ENCODE results near the gene SLC25A36.

SLC25A36 gene

DNA sequence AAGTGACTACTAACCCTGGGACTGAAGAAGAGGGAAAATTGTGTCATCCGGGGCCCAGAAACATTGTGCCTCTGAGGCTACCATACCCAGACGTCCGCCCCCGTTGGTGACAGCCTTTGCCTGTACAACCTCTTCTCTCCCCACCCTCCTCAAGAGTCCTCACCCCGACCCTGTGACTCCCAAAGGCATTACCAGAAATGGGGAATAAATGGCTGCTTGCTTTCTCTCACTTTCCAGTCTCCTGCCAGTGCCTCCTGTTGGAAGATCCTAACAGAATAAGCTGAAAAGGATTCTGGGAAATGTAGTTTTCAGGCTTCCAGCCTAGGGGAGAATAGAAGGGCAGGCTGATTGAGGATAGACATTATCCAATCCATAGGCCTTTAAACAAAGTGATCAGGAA lies 30.8 kb upstream of the SLC25A36 start:
- H3K4me2 ChIP-seq (ENCODE audit: low read depth, low read length, poor library complexity, severe bottlenecking): no peak overlapping the region
- H3F3A ChIP-seq (ENCODE audit: low read depth): no peaks in the 10 kb centered on the region
- TF ChIP-seq EZH2phosphoT487 (IDR thresholded peaks at IDR 0.05; ENCODE audit: borderline replicate concordance): no peak
- TF ChIP-seq, protein P1, sequence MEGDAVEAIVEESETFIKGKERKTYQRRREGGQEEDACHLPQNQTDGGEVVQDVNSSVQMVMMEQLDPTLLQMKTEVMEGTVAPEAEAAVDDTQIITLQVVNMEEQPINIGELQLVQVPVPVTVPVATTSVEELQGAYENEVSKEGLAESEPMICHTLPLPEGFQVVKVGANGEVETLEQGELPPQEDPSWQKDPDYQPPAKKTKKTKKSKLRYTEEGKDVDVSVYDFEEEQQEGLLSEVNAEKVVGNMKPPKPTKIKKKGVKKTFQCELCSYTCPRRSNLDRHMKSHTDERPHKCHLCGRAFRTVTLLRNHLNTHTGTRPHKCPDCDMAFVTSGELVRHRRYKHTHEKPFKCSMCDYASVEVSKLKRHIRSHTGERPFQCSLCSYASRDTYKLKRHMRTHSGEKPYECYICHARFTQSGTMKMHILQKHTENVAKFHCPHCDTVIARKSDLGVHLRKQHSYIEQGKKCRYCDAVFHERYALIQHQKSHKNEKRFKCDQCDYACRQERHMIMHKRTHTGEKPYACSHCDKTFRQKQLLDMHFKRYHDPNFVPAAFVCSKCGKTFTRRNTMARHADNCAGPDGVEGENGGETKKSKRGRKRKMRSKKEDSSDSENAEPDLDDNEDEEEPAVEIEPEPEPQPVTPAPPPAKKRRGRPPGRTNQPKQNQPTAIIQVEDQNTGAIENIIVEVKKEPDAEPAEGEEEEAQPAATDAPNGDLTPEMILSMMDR (conservative IDR thresholded peaks at IDR 0.05; ENCODE audit: low read length): no peak
- H3K9me3 ChIP-seq (ENCODE audit: insufficient read depth, low read depth, low read length): no peaks in the 10 kb centered on the region
- no peak overlapping the region for H3K4me3 ChIP-seq (ENCODE audit: low read length, poor library complexity, severe bottlenecking)
- no peaks in the 10 kb centered on the region for H4K20me1 ChIP-seq (ENCODE audit: insufficient read depth, low read length, poor library complexity, severe bottlenecking)
- no peak overlapping the region for H3K9ac ChIP-seq (ENCODE audit: low read depth, low read length, poor library complexity, severe bottlenecking)
- H2AFZ ChIP-seq (ENCODE audit: low read length): no peak overlapping the region
- no peaks in the 10 kb centered on the region for H3K36me3 ChIP-seq (ENCODE audit: insufficient read depth, low read length)
- H3K9me2 ChIP-seq (replicated peaks; ENCODE audit: low read depth, low read length): no peaks in the 10 kb centered on the region
- no peaks in the 10 kb centered on the region for H3K79me2 ChIP-seq (ENCODE audit: insufficient read depth, low read length)
- H3K27me3 ChIP-seq (ENCODE audit: insufficient read depth, low read length, poor library complexity, severe bottlenecking): no peaks in the 10 kb centered on the region
- H3K4me1 ChIP-seq (ENCODE audit: insufficient read depth, low read length, poor library complexity, severe bottlenecking): peaks cover 4% of the 10 kb centered on the region

DNA sequence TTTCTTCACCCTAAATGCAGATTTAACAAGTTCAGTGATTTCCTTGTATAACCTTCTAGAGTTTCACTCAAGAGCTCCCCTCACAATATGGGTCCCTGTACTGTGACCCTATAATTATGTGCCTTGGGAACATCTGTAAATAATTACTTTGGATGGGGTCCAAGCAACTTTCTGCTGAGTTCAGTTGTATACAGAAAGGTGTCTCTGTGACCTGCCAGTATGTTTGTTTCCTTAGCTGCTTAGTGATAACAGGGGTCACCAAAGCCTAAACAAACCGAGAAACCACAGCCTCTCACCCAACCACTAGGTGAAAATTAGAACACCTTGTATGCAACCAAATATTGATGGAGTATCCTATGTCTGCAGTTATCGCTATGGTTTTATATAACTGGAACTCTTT lies 29.8 kb upstream of the SLC25A36 start:
- Histone ChIP-seq H3K4me3 (ENCODE audit: low read length, poor library complexity, severe bottlenecking) (no peak overlapping the region), H3K4me1 (ENCODE audit: insufficient read depth, low read length, poor library complexity, severe bottlenecking) (peaks cover 4% of the 10 kb centered on the region), H3K9me3 (ENCODE audit: insufficient read depth, low read depth, low read length) (no peaks in the 10 kb centered on the region), H3K27me3 (ENCODE audit: insufficient read depth, low read length, poor library complexity, severe bottlenecking) (no peaks in the 10 kb centered on the region), H4K20me1 (ENCODE audit: insufficient read depth, low read length, poor library complexity, severe bottlenecking) (no peaks in the 10 kb centered on the region), H3F3A (ENCODE audit: low read depth) (no peaks in the 10 kb centered on the region), H3K9ac (ENCODE audit: low read depth, low read length, poor library complexity, severe bottlenecking) (no peak overlapping the region), H3K9me2 (replicated peaks; ENCODE audit: low read depth, low read length) (no peaks in the 10 kb centered on the region), H3K36me3 (ENCODE audit: insufficient read depth, low read length) (no peaks in the 10 kb centered on the region), H3K79me2 (ENCODE audit: insufficient read depth, low read length) (no peaks in the 10 kb centered on the region), H3K4me2 (ENCODE audit: low read depth, low read length, poor library complexity, severe bottlenecking) (no peak overlapping the region), H2AFZ (ENCODE audit: low read length) (no peak overlapping the region)
- TF ChIP-seq, protein P1 (conservative IDR thresholded peaks at IDR 0.05; ENCODE audit: low read length): no peak

DNA sequence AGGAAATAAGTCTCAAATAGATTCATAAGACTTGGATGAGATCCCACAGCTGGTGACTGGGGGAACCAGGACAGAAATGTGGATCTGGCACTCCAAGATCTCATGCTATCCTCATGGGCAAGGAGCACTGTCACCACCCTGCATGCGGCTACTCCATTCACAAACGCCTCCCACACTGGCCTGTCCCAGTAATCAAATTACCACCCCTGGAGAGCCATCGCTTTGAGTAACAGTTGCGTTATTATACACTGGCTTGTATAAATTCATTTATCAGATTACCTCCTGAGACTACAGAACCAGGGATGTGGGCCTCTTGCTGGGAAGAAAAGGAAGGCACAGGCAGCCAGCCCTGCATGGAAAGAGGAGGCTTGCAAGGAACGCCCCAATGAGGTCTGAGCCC lies 27.9 kb upstream of the SLC25A36 start:
- Histone ChIP-seq H3K9ac (ENCODE audit: low read depth, low read length, poor library complexity, severe bottlenecking) (no peak overlapping the region), H3K36me3 (ENCODE audit: insufficient read depth, low read length) (no peaks in the 10 kb centered on the region), H3K79me2 (ENCODE audit: insufficient read depth, low read length) (no peaks in the 10 kb centered on the region), H4K20me1 (ENCODE audit: insufficient read depth, low read length, poor library complexity, severe bottlenecking) (no peaks in the 10 kb centered on the region), H3K4me1 (ENCODE audit: insufficient read depth, low read length, poor library complexity, severe bottlenecking) (no peaks in the 10 kb centered on the region), H3K27me3 (ENCODE audit: insufficient read depth, low read length, poor library complexity, severe bottlenecking) (no peaks in the 10 kb centered on the region), H3F3A (ENCODE audit: low read depth) (no peaks in the 10 kb centered on the region), H3K9me3 (ENCODE audit: insufficient read depth, low read depth, low read length) (no peaks in the 10 kb centered on the region), H3K4me3 (ENCODE audit: low read length, poor library complexity, severe bottlenecking) (no peak overlapping the region), H3K4me2 (ENCODE audit: low read depth, low read length, poor library complexity, severe bottlenecking) (no peak overlapping the region), H2AFZ (ENCODE audit: low read length) (no peak overlapping the region), H3K9me2 (replicated peaks; ENCODE audit: low read depth, low read length) (no peaks in the 10 kb centered on the region)
- TF ChIP-seq, protein P1 (conservative IDR thresholded peaks at IDR 0.05; ENCODE audit: low read length): no peak
- TF ChIP-seq EZH2phosphoT487 (IDR thresholded peaks at IDR 0.05; ENCODE audit: borderline replicate concordance): no peak
